Activated CD4-positive, alpha-beta T cell treated with anti-CD3 and anti-CD28 coated beads for 1 hour (primary cell): ENCODE data around the gene HDGFL2.
"Not testable (repeated sequence)": the region's sequence is repeated elsewhere in the genome, so short reads cannot be mapped to it uniquely, and the experiment has no call there.

ENCODE experiments used
- DNase-seq: peaks from one replicate; pipeline ENCODE4 v3.0.0-alpha.2; 2020

The HDGFL2 gene

GRCh38 chr19:4516939-4517300 is 44.8 kb downstream of the HDGFL2 start:
- DNase-seq, result no peak

GRCh38 chr19:4517451-4518057 is 45.5 kb downstream of the HDGFL2 start:
- DNase-seq, result no peak

- DNase-seq, result no peak
Measured at GRCh38 chr19:4518345-4519171, 46.5 kb downstream of the HDGFL2 start, which contains the start of gene PLIN4. PLIN4 (minus strand) TSS chr19:4518486; CDS start chr19:4518272, 214 bp downstream.

- DNase-seq, result no peak
Measured at GRCh38 chr19:4519172-4519496, 47.0 kb downstream of the HDGFL2 start.

GRCh38 chr19:4519521-4520277 is 47.6 kb downstream of the HDGFL2 start:
- DNase-seq, result no peak

- DNase-seq, result no peak
Measured at GRCh38 chr19:4521170-4521887, 49.2 kb downstream of the HDGFL2 start.

GRCh38 chr19:4521888-4522242 is 49.8 kb downstream of the HDGFL2 start:
- no peak for DNase-seq

GRCh38 chr19:4522291-4523002 is 50.4 kb downstream of the HDGFL2 start:
- no peak for DNase-seq

DNA sequence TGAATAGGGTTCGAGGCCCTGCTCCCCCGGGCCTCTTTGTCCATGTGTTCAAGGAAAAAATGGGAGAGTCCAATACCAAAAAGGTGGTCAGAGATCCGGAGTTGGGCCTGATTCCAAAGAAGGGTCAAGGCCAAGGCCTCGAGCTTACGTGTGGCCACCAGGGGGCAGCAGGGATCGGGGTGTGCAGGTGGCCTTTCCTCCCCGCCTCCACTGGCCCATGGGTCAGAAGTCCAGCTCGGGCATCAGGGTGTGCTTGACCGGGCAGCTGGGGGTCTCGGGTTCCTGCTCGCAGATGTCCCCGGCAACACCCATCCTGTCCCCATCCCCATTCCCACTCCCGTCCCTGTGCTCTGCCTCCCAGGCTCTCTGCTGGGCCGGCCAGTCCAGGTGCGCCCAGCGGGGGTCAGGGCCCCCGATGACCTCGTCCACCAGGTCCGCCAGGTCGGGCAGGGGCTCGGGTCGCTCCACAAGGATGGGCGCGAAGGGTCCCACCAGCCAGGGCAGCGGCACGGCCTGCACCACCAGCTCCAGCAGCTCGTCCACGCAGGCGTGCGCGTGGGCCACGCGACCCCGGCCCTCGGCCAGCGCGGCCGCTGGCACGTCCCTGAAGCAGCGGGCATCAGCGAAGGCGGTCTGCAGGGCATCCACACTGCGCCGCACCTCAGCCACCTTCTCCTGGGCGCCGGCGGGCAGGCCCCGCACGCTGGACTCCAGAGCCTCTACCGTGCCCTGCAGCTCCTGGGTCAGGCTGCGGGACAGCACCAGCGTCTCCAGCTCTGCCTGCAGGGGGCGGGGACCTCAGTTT is 51.4 kb downstream of the HDGFL2 start:
- no peak for DNase-seq

DNA sequence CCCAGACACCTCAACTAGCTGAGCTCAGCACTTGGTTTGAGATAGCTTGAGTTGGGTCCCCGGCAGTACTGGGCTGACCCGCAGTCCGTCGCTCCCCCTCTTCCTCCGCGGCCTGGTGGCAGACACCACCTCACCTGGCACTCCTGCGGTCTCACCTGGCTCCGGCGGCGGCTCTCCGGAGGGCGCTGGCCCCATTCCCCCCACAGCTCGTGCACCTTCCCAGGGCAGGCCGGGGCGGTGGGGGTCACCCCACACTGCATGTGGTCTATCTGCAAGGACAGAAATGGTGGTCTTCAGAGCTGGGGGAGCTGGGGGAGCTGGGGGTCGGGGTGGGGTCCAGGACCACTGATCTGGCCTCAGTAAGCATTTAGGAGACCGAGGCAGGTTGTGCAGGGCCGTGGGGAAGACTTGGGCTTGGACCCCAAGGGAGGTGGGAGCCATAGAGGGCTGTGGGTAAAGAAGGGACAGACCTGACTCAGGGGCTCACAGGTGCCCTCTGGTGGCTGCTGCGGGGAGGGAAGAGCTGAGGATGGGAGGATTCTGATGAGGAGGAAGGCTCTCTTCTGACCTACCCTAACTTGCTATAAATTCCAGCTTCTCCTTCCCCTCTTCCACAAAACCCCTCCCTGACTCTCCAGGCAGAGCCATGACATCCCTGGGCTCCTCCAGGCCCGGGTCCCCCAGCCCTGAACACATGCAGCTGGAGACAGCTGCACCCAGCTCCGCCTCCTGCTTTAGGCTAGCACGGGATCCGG is 52.9 kb downstream of the HDGFL2 start:
- peak; percentile 50 for DNase-seq

- DNase-seq, result no peak
Measured at GRCh38 chr19:4525563-4526002, 53.5 kb downstream of the HDGFL2 start.

DNA sequence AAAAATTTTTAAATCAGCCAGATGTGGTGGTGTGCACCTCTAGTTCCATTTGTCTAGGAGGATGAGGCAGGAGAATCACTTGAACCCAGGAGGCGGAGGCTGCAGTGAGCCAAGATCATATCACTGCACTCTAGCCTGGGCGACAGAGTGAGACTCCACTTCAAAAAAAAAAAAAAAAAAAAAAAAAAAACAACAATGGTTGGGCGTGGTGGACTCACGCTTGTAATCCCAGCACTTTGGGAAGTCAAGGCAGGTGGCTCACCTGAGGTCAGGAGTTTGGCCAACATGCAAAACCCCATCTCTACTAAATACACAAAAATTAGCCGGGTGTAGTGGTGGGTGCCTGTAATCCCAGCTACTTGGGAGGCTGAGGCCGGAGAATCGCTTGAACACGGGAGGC is 55.3 kb downstream of the HDGFL2 start:
- not testable (repeated sequence) for DNase-seq

DNA sequence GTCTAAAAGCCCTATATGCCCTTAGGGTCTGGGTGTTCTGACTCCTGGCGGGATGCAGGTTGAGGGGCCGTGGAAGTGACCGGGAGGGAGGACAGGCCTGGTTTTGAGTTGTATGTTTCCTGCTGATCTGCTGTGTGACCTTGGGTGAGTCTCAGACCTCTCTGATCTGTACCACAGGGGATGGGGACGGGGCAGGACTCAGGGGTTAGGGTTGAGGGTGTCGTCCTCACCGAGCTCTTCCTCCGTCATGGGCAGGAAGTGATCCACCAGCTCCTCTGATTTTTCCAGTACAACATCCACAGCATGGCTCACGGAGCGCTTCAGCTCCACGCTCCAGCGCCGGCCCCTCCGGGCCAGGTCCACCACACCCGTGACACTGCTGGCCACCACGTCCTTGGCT is 56.7 kb downstream of the HDGFL2 start:
- no peak for DNase-seq

DNA sequence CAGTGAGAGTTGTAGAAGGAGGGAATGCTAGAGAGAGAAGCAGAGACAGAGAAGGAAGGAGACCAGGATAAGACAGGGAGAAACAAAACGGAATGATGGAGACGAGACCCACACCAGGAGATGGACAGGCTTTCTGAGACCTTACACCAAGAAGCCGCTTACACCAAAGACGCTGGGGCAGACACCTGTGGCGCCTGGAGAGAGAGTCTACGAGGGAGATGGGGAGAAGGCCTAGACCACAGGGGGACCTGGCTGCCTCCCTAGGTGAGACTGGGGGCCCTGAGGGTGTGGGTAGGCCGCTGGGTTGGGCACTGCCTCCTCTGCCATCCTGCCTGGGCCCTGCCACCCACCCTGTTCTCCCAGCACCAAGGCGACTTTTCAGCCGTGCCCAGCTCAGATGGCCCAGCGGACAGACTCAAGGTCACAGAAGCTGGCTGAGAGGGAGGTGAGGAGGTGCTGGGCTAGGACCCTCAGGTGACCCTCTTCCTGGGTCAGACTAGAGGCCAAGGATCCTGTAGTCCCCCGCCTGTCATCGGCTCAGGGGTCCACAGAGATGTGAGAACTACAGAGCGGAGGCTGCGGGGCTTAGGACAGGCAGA is 57.9 kb downstream of the HDGFL2 start:
- no peak for DNase-seq

DNA sequence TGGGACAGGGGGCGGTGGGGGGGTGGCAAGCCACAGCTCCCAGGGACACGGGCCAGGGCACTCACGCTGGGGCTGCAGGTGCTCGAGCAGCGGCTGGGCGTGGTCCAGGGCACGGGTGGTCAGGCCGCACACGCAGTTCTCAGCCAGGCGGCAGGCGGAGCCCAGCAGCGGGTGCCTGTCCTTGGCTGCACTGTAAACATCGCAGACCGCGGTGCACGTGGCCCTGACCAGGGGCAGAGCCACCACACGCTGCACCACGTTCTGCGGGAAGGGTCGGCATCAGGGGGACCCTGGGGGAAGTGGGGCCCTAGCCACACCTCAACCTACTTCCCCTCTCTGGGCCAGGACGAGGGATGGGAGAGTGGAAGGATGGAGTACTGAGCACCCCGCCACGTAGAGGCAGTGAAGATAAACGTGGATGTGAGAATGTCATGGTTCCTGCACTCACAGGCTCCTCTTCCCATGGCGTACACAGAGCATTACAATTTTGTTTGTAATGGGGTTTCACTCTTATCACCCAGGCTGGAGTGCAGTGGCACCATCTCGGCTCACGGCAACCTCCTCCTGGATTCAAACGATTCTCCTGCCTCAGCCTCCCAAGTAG is 59.6 kb downstream of the HDGFL2 start:
- no peak for DNase-seq

- no peak for DNase-seq
Measured at GRCh38 chr19:4533334-4533733, 61.2 kb downstream of the HDGFL2 start.

GRCh38 chr19:4533835-4534424 is 61.8 kb downstream of the HDGFL2 start:
- no peak for DNase-seq

DNA sequence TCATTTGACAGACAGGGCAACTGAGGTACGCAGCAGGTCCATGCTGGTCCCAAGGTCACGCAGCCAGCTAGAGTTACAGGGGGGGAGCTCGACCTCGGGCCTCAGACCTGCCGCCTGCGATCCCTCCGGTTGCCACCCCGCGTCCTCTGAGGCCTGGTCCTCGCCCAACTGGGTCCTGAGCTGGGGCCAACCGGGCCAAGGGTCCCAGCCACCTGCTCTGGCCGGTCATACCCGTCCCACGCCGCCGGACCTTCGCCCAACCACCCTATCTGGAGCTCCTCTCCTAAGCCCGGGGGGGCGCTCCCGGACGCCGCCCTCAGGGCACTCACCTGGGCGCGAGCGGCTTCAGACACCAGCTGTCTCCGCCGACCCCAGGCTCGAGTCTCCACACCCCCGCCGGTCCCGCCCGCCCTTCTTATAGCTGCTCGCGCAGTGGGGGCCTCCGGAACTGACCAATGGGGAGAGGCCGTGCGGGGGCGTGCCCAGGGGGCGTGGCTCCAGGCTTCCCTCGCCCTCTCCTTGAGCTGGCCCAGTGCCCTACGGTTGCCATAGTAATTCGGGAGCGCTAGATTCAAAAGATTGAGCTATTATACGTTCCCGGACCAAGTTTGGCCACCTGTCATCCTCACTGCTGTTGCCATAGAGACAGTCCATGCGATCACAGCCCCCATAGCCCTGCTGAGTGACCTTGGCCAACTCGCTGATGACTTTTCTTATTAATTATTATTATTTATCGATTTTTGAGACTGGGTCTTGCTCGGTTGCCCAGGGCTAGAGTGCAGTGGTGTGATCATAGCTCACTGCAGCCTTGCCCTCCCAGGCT is 63.0 kb downstream of the HDGFL2 start, which contains the start of gene PLIN5:
PLIN5 (minus strand) TSS at position 389 of the 823 bp plus-strand sequence. CDS start 1,150 bp downstream, outside the sequence.
- peak; percentile 17 for DNase-seq

- DNase-seq, result no peak
Measured at GRCh38 chr19:4536798-4537197, 64.7 kb downstream of the HDGFL2 start.
